Measurements from ENCODE around the gene KAZN. TPM values are rescaled to one million over a fixed set of nuclear protein-coding genes. Genes with fewer than 3 reads are reported as not detected.

Gene KAZN
- polyA plus RNA-seq, 2 of the 4 experiments (the other 2 are of a cell fraction): 1.3 to 1.9 TPM

- CTCF ChIA-PET: interaction anchor here (0.6 to 1.2 kb wide), 4 partner anchors 10 to 83 kb away, joined by 3 read pairs; no protein-coding TSS in a partner anchor
- POLR2A ChIA-PET: no interaction called here
- Histone ChIP-seq H3K27ac (no peak overlapping the region), H3K4me2 (no peak overlapping the region), H3K9me3 (no peaks in the 10 kb centered on the region), H3K4me1 (peaks cover 11% of the 10 kb centered on the region), H3K4me3 (no peak overlapping the region)
- FAIRE-seq (no peak), DNase-seq (ENCODE audit: low read depth in 1 of 2, low spot score in 1 of 2) (no peak), ATAC-seq (no peak)
- no peak for TF ChIP-seq HEYL (CRISPR knock-in tag; IDR thresholded peaks at IDR 0.05)
- no peak for TF ChIP-seq HMGXB4 (CRISPR knock-in tag; IDR thresholded peaks at IDR 0.05; ENCODE audit: borderline replicate concordance)
- TF ChIP-seq NPAS2 (CRISPR knock-in tag; IDR thresholded peaks at IDR 0.05; ENCODE audit: borderline replicate concordance): no peak
- TF ChIP-seq POLR2AphosphoS2 (conservative IDR thresholded peaks at IDR 0.05; ENCODE audit: low read length): no peak
- TF ChIP-seq HOXA7 (CRISPR knock-in tag; IDR thresholded peaks at IDR 0.05): no peak
- no peak for TF ChIP-seq KDM1A (IDR thresholded peaks at IDR 0.05; ENCODE audit: low read depth)
- TF ChIP-seq ATOH8 (CRISPR knock-in tag; IDR thresholded peaks at IDR 0.05; ENCODE audit: low read depth): no peak
- TF ChIP-seq RCOR1 (IDR thresholded peaks at IDR 0.05; ENCODE audit: low read depth, low read length): no peak
- no peak for TF ChIP-seq HOXB13 (CRISPR knock-in tag; IDR thresholded peaks at IDR 0.05; ENCODE audit: low read depth)
- no peak for TF ChIP-seq CHD4 (IDR thresholded peaks at IDR 0.05; ENCODE audit: borderline replicate concordance)
- no peak for TF ChIP-seq PBX3 (IDR thresholded peaks at IDR 0.05)
- TF ChIP-seq USF2 (IDR thresholded peaks at IDR 0.05): no peak
- TF ChIP-seq BCL3 (IDR thresholded peaks at IDR 0.05): no peak
- TF ChIP-seq POLR2A (IDR thresholded peaks at IDR 0.05; ENCODE audit: low read length): no peak
- TF ChIP-seq JUN (IDR thresholded peaks at IDR 0.05): no peak
- 90% methylated on average over 5 of the region's 5 CpGs for WGBS (ENCODE audit: missing lambda C conversion rate)
These were observed 149.7 kb downstream of the KAZN start for GRCh38 chr1:14748151-14748550.

GRCh38 chr1:14748977-14749376, 150.5 kb downstream of the KAZN start:
- 35% methylated on average over 2 of the region's 2 CpGs for WGBS (ENCODE audit: missing lambda C conversion rate)
- DNase-seq (ENCODE audit: low read depth in 1 of 2, low spot score in 1 of 2) (no peak), ATAC-seq (no peak), FAIRE-seq (no peak)
- H3K9me3 ChIP-seq: no peaks in the 10 kb centered on the region
- ChIA-PET CTCF (interaction anchor here (0.9 to 1.0 kb wide), 2 partner anchors 10 to 38 kb away, joined by 3 read pairs; no protein-coding TSS in a partner anchor), POLR2A (no interaction called here)
- no peak overlapping the region for H3K4me2 ChIP-seq
- peaks cover 7% of the 10 kb centered on the region; the same call in 1 of the 3 replicates for H3K4me1 ChIP-seq
- no peak overlapping the region for H3K27ac ChIP-seq
- no peak overlapping the region for H3K4me3 ChIP-seq
- TF ChIP-seq FOSL2 (IDR thresholded peaks at IDR 0.05) (no peak), FOSL2 (CRISPR knock-in tag; IDR thresholded peaks at IDR 0.05) (no peak), HDAC2 (IDR thresholded peaks at IDR 0.05) (no peak), TFCP2L1 (CRISPR knock-in tag; IDR thresholded peaks at IDR 0.05) (no peak), NR3C1 (IDR thresholded peaks at IDR 0.05) (no peak), RFX5 (IDR thresholded peaks at IDR 0.05) (no peak), ATOH8 (CRISPR knock-in tag; IDR thresholded peaks at IDR 0.05; ENCODE audit: low read depth) (no peak), JUN (IDR thresholded peaks at IDR 0.05) (no peak), RNF2 (IDR thresholded peaks at IDR 0.05; ENCODE audit: borderline replicate concordance, low read depth) (no peak), NFE2L2 (conservative IDR thresholded peaks at IDR 0.05; ENCODE audit: low read length) (no peak), ELK1 (IDR thresholded peaks at IDR 0.05; ENCODE audit: low read depth, low read length) (no peak), RARB (CRISPR knock-in tag; IDR thresholded peaks at IDR 0.05) (no peak), CBX2 (IDR thresholded peaks at IDR 0.05; ENCODE audit: borderline replicate concordance, low read depth) (no peak), RAD21 (conservative IDR thresholded peaks at IDR 0.05 in 1 of 2, IDR thresholded peaks at IDR 0.05 in 1 of 2) (no peak), HES2 (IDR thresholded peaks at IDR 0.05) (no peak), JUNB (IDR thresholded peaks at IDR 0.05) (no peak)

Measured in A549 (cell line).